Tongue (tissue), 2 donors: ENCODE data around the gene GJC2. TPM values are rescaled to one million over a fixed set of nuclear protein-coding genes. Genes with fewer than 3 reads are reported as not detected.

Experiments used
- DNase-seq: peaks from one replicate; pipeline ENCODE4 v3.0.0-alpha.2; 2015
- total RNA-seq: library from RNA; depleted of rRNA; stranded (reverse); fragments of >200 nt; gene quantifications from one replicate; pipeline ENCODE4 v1.2.3, GENCODE V29; 2014

The GJC2 gene
- total RNA-seq, 1 donor from 2014 or later: 5.5 TPM

DNA sequence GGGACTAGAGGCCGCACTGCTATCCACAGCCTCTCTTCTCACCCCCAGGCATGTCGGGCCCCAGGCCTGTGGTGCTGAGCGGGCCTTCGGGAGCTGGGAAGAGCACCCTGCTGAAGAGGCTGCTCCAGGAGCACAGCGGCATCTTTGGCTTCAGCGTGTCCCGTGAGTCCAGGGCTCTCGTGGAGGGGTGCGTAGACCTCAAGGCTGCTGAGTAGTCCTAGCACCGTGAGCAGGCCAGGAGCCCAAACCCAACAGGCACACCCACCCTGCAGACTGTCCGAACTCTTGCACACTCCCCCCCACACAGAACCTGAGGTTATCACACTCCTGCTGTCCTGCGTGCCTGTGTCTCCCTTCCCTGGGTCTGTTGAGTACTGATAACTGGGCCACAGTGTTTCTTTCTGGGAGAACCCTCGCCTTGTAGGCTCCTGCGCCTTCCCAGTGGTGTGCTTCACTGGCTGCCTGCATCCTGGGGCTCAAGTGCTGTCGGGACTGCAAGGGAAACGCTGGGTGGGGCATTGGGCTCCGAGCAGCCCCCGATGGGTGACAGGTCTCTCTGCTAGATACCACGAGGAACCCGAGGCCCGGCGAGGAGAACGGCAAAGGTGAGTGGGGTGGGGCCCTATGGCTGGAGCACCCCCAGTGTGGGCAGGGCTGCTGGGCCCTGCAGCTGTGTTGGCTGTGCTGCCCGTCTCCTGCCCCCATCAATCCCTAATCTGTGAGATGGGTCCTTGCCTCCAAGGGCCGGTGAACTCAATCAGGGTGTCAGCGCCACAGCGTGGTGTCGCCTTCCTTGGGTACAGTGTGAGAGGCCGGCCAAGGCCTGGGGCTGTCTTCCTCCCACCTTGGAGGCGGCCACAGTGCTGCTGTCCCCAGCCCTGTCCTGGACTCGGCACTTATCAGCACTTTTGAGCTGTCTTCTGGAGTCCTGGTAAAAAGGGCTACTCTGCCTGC is 4.0 kb upstream of the GJC2 start:
- no peak for DNase-seq

DNA sequence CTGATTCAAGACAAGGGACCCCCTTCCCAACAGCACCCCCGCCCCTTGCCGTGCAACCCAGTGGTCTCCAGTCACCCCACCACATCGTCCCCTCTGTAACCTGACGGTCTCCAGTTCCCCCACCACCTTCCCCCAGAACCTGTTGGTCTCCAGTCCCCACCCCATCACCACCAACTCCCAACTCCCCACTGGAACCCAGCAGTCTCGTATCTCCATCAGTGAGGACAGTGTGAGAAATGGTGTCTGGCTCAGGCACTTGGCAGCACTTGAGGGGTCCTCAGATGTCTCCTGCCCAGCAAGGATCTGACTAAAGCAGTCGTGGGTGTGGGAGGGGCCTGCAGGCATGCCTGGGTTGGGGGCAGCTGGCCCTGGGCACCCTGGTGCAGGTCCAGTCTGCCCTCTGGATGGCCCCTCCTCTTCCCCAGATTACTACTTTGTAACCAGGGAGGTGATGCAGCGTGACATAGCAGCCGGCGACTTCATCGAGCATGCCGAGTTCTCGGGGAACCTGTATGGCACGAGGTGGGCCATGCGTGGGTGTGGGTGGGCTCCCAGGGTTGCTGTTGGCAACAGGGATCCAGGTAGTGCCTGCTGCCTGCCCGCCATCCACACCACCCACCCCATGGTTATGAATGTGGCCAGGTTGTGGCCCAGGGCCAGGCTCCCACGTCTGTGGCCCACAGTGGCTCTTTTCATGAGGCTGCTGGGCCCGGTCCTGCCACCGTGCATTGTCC is 3.1 kb upstream of the GJC2 start:
- no peak for DNase-seq

DNA sequence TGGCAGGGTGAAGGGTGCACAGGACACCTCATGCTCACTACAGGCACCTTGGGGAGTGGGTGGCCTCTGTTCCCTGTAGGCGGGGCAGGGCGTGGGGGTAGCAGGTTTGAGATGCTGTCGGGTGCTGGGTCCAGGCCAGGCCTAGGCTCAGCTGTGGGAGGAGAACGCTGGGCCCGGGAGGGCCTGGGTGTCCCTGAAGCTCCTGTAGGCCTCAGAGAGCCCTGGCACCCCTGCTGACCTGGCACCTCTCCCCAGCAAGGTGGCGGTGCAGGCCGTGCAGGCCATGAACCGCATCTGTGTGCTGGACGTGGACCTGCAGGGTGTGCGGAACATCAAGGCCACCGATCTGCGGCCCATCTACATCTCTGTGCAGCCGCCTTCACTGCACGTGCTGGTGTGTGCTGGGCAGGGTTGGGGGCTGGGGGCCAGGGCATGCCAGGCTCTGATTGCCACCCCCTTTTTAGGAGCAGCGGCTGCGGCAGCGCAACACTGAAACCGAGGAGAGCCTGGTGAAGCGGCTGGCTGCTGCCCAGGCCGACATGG is 2.5 kb upstream of the GJC2 start:
- no peak for DNase-seq

DNA sequence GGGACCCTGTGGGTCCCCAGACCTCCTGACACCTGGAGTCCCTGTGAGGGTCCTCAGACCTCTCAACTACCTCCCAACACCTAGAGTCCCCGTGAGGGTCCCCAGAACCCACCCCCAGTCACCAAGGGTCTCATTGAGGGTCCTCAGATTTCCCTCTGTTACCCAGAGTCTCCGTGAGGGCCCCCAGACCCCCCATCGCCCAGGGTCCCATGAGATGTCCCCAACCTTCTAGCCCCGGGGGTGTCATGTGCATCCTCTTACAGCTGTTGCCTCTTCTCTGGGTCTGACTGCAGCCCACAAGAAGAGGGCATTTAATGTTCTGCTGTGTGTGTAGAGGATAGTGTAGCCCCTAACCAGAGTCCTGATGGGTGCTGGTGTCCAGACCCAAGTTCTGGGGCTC is 2.0 kb upstream of the GJC2 start:
- no peak for DNase-seq

DNA sequence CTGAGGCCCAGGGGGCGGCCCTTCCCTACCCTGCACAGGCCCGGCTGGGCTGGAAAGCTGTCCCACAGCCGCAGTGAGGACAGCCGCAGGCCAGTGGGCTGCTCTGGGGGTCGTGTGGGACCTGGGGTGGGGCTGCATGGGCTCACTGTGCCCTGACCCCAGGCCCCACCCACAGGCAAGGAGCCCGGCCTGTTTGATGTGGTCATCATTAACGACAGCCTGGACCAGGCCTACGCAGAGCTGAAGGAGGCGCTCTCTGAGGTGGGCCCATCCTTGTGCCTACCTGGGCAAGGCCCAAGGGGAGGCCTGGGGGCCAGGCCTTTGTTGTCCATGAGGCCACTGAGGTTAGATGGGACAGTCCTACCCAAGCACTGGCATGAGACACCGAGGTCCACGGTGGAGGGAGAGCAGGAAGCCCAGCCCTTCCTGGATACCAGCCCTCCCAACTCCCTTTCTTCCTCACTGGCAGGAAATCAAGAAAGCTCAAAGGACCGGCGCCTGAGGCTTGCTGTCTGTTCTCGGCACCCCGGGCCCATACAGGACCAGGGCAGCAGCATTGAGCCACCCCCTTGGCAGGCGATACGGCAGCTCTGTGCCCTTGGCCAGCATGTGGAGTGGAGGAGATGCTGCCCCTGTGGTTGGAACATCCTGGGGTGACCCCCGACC is 1.4 kb upstream of the GJC2 start:
- DNase-seq: no peak

DNA sequence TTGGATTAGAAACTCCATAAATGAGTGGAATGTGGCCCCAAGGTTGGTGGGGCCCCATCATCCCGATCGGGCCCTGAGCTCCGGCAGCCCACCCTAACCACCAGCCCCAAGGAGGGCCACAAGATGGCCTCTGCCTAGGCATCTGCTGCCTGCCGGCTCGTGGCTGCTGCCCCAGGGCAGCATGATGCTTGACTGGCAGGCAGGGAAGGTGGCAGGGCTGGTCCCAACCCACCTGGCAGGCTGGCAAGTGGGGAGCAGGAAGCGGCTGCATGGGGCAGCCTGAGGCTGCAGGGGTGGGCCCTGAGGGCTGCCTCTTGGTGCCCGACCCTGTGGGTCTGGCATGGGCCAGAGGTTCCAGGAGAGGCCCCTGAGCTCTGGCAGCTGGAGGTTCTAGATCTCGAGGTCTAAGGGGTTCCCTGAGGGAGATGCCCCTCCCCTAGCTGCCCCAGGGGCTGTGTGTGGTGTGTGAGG is 760 bp upstream of the GJC2 start:
- DNase-seq: no peak

DNA sequence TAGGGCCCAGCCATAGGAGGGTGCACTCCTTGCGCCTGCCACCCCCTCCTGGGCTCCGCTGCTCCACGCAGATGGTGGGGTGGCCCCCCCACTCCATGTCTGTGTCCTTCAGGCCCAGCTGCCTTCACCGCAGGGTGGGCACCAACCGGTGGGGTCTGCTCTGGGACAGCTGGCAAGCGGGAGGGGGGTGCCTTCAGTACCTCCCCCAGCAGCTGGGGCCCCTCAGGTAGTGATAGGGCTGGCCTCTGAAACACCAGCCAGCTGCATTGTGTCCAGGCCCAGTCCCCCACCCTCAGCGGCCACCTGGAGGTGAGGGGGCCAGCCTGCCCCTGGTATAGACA is 360 bp downstream of the GJC2 start:
- peak; percentile 37 for DNase-seq

DNA sequence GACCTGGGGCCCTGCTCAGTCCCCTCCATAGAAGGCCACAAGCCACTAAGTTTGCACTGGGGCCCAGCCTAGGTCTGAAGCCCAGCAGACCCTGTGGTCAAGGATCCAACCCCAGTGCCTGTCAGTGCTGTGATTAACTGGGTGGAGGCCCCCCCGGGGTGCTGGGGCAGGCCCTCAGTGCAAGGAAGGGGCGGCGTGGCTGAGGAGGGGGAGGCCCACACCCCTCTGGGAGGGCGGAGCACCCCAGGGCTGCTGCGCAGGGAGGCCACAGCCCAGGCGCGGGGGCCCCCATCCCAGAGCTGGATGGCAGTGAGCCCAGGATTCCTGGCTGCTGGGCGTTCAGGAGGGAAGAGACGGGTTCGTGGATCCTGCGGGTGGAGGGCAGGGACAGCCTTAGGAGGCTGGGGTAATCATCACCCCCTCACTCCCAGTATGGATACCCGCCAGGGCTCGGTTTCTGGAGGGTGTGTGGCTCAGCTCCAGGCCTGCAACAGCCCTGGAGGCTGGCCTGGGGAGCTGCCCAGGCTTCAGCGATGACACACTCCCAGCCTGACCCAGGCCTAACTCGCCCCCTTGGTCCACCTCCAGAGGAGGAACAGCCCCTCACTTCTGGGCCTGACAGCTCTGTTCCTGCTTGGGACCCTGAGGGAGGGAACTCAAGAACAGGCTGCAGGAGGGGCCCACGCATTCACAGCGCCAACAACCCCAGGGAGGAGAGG is 890 bp downstream of the GJC2 start:
- DNase-seq: peak; percentile 82

DNA sequence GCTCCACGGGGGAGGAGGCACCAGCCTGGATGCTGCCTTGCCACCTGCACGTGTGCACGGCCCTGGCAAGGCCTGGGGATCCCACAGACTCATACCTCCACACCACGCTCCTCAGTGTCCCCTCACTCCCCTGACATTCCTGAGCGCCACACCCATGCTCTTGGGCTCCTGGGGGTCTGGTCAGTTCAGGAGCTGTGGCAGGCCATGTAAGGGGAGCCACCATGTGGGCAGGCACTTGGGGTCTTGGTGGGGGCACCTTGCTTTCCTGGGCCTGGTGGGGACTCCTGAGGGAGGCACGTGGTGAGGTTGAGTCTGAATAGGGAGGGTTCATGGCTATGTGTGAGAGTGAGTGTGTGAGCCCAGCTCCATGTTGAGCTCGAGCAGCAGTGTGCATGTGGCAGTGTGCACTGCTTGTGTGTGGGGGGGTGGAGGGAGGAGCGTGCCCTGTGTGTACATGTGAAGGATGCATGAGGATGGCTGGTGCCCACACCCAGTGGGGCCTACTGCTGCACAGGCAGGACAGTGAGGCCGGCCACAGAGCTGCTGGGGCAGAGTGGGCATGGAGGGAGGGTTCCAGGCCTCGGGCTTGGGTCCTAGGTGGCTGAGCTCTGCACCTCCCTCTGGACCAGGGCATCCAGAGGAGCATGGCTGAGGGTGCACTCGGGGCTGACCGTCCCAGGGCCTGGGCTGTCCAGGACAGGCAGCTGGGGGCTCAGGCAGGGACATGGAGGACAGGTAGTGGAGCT is 1.6 kb downstream of the GJC2 start:
- DNase-seq: no peak

DNA sequence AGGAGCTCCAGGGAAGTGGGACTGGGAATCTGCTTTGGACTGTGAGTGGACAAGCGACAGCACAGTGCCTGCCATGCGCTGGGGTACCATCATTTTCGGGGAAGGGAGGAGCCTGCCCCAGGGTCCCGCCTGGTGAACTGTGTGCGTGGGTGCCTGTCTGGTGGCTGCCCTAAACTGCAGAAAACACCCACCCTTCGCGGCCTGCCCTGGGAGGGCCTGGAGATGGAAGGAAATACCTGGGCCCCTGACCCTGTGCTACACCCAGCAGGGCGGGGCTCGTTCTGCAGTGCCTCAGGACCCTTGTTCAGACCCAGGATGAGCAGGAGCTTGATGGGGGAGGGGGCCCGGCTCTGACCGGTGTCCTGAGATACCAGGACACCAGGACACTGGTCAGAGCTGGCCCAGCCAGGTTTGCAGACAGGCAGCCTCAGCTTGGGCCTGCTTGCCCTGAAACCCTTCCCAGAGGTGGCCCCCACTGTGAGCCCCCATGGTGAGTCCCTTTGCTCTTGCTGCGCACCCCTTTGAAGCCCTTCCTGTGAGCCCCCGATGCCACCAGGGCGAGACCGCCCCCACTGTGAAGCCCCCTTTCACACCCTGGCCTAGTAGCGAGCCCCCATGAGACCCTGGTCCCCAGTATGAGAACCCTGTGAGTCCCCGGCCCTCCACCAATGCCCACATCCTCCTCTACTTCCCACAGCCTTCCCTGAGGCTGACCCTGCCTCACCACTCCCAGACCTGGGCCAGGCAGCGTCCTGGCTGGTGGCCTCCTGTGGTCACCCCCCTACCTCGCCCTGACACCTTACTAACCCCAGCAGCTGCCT is 2.6 kb downstream of the GJC2 start:
- no peak for DNase-seq

DNA sequence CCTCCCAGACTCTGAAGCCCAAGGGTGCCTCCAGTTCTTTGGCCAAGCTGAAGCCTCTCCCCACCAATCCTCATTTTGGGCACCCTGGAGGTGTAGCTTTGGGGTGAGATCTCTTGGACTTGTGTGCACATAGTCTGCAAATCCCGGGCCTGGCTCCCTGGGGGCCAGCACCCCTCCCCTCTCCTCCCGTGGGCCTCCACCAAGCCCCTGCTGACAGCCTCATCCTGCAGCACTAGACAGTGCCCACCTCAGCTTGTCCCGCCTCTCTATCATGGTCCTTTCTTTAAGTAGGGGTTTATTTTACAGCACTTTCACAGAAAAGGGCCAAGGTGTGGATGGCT is 3.2 kb downstream of the GJC2 start:
- DNase-seq: no peak

DNA sequence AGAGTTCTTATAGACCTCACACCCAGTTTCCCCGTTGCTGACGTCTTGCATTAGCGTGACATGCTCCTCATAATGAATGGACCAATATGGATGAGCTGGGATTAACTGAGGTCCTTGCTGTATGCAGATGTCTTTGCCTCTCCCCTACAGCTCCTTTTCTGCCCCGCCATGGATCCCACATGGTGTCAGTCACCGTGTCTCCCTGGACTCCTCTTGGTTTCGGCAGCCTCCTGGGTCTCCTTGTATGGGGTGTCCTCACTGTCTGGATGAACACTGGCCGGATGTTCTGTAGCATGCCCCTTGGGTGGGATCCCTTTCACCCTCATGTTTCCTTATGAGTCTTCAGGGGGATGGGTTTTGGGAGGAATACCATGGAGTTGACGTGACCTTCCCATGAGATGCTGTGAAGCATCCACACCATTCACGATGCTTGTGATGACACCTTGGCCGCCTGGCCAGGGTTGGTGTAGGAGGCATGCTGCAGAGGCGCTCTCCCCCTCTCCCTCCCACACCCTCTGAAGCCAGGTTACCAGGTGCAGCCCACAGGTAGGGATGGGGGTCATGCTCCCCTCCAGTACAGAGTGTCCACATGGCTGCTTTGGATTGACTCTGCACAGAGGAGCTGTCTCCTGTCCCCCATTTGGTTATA is 4.4 kb downstream of the GJC2 start:
- no peak for DNase-seq

DNA sequence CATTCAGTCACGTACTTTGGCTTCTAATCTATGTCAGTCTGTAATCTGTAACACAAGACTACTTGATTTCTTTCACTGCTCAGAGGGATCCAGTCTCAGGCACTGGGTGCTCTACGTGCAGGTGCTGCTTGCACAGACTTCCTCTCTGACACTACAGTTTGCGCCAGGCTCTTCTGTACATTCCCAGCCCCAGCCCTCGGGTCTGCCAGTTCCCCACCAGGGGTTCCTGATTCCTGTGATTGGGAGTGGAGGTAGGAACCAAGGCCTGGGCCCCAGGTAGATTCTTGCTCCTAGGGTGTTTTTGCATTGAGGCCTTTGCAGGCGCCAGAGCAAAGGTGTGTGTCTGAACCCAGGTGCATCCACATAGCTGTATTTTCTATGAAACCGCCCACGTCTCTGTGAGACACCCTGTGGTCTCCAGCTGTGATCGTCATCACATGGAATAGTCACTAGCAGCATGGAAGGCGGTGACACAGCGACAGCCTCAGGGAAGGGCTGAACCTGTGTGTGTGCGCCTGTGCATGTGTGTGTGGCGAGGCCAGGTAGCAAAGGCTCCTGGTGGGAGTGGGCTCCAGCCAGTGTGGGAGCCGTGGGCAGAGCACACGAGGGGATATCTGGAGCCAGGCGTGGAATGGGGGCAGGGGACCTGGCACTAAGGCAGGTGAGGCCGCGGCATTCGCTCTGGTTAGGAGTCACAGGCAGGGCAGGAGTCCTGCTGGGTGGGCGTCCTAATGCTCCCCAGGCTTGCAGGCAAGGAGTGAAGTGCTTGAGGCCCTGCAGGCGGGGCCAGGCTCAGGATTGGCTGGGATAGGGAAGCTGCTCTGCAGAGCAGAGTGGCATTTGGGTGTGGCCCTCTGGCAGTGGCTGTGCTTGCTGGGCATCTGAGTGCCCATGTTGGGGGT is 5.2 kb downstream of the GJC2 start:
- peak; percentile 19 for DNase-seq

DNA sequence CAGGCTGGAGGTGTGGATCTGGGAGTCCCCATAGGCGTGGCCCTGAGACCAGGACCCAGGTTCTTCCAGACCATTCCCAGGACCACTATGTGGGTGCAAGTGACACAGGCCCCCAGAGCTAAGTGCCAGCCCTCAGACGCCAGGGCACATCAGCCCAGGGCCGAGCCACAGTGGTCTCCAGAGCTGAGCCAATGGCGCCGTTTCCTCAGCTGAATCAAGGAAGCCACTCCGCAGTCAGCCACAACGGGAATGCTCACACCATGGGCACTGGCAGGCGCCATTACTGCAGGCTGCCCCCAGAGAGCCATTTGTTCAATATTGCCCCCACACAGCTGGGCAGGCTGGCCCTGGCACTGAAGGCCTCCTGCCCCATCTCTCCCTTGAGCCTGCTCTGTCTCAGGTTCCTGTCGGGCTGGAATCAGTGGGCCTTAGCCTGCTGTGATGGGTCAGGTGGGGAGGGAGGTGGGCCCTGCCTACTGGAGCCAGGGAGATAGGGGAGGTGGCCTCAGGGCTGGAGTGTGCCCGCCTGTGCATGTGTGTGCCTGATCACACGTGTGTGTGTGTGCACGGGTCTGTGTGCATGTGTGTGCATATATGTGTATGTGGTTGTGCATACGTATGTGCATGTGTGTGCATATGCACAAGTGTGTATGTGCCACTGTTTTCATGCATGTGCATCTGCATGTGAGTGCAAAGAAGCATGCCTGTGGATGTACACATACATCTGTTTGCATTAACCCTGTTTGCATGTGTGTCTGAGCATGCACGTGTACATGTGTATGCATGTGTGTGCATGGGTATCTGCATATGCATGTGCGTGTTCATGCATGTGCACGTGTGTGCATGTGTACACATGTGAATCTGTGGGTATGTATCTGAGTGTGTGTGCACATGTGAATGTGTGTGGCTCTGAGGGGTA is 6.1 kb downstream of the GJC2 start:
- DNase-seq: no peak

DNA sequence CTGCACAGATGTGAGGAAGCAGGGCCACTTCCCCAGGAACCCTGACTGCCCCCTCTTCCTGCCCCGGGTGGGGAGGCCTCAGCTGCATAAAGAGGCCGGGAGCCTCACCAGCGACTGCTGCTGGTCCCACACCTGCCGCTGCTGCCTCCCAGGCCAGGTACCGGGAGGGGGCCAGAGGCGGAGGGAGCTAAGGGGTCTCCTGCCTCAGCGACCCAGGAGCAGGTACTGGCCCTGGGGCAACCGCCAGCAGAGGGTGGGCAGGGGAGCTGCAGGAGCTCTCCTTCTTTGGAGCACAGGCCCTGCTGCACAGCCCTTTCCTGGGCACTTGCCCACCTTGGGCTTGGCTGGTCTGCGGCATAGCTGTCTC is 6.8 kb downstream of the GJC2 start:
- no peak for DNase-seq

DNA sequence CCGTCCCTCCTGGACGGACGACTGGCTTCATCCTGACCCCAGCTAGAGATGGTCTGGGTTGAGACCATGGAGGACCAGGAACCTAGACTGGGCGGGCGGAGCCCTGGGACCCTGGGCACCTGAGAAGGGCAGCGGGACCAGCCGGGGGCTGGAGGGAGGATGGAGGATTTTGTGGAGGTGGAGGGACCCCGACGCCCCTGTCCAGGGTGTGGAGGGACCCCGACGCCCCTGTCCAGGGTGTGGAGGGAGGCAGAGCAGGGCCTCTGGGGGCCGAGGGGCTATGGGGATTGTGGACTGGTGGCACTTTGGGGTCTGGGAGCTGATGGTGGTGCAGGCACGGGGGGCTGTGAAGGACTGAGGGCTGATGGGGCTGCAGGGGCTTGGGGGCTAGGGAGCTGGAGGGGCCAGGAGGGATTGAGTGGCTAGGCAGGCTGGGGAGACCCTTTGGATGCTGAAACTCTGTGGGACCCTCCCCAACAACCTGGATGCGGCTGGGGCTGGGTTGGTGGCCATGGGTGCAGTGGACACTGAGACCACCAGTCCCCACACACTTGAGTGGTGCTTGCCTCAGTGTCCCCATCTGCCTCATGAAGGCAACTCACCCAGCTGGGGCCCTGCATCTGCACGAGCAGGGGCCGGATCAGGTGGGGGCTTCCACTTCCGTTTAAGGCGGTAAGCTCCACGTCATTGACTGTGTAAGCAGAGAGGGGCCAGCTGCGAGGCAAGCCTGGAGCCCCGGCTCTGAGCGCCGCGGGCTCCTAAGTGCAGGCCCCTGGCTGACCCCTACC is 7.4 kb downstream of the GJC2 start:
- no peak for DNase-seq

DNA sequence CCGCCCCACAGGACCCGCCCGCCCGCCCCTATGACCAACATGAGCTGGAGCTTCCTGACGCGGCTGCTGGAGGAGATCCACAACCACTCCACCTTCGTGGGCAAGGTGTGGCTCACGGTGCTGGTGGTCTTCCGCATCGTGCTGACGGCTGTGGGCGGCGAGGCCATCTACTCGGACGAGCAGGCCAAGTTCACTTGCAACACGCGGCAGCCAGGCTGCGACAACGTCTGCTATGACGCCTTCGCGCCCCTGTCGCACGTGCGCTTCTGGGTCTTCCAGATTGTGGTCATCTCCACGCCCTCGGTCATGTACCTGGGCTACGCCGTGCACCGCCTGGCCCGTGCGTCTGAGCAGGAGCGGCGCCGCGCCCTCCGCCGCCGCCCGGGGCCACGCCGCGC is 8.0 kb downstream of the GJC2 start:
- DNase-seq: no peak
